Lower leg skin (tissue), 3 donors: ENCODE results near the gene EFEMP2.

Experiments used
- POLR2A ChIP-seq, 2 donors: fragments of 450-650 bp; IDR thresholded peaks; one replicate each; pipeline ENCODE4 v1.6.1; 2016 to 2017; ENCODE audit warnings: antibody characterized with exemption in 2 of 2, mild to moderate bottlenecking in 1 of 2, moderate library complexity in 1 of 2
- TF ChIP-seq, protein P1 (sequence below), 3 donors: fragments of 450-650 bp; IDR thresholded peaks; one replicate each; pipeline ENCODE4 v1.5.1; 2016; ENCODE audit warnings: antibody characterized with exemption in 3 of 3, mild to moderate bottlenecking in 3 of 3, moderate library complexity in 2 of 3

DNA sequence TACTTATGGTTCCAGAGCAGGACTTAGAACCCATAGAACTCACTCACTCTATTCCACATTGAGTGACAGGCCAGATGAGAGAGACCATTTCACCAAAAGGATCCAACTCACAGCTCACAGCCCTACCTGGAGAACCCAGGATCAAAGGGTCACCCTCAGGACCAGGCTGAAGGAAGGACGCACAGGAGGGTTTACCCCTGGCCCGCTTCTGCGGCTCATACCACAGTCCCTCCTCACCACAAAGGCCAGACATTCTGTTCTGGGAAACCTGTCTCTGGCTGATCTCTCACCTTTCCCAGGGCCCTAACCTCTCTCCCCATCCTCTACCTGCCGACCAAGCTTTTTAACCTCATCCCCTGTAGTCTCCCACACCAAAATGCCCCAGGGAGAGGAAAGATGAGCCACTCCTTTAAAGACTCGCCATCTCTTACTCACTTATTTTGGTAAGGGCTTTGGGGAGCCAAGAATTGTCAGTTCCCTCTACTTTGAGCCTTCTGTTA is 22.9 kb upstream of the EFEMP2 start:
- TF ChIP-seq, protein P1, sequence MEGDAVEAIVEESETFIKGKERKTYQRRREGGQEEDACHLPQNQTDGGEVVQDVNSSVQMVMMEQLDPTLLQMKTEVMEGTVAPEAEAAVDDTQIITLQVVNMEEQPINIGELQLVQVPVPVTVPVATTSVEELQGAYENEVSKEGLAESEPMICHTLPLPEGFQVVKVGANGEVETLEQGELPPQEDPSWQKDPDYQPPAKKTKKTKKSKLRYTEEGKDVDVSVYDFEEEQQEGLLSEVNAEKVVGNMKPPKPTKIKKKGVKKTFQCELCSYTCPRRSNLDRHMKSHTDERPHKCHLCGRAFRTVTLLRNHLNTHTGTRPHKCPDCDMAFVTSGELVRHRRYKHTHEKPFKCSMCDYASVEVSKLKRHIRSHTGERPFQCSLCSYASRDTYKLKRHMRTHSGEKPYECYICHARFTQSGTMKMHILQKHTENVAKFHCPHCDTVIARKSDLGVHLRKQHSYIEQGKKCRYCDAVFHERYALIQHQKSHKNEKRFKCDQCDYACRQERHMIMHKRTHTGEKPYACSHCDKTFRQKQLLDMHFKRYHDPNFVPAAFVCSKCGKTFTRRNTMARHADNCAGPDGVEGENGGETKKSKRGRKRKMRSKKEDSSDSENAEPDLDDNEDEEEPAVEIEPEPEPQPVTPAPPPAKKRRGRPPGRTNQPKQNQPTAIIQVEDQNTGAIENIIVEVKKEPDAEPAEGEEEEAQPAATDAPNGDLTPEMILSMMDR (IDR thresholded peaks at IDR 0.05) = no peak
- no peak for TF ChIP-seq POLR2A (IDR thresholded peaks at IDR 0.05)
